ENCODE results near the gene DYNC1I1. TPM values are rescaled to one million over a fixed set of nuclear protein-coding genes. Genes with fewer than 3 reads are reported as not detected.

The DYNC1I1 gene
- total RNA-seq, 3 donors from 2014 or later = 0.41 to 42.6 (median 1.5) TPM

GRCh38 chr7:96009148-96009547, 236.8 kb downstream of the DYNC1I1 start:
- no peaks in the 10 kb centered on the region for H3K4me1 ChIP-seq (ENCODE audit: low read depth)
- H3K9me3 ChIP-seq = no peaks in the 10 kb centered on the region
- ATAC-seq = no peak
- TF ChIP-seq CTCF (IDR thresholded peaks at IDR 0.05) = no peak
- intact Hi-C loops (cut with DNase I, micrococcal nuclease) = no loop called here
- H3K36me3 ChIP-seq (ENCODE audit: low read depth) = no peaks in the 10 kb centered on the region
- no peak overlapping the region for H3K4me3 ChIP-seq
- no peak for DNase-seq

- DNase-seq (no peak), ATAC-seq (no peak)
- no peaks in the 10 kb centered on the region for H3K9me3 ChIP-seq
- H3K36me3 ChIP-seq (ENCODE audit: low read depth) = no peaks in the 10 kb centered on the region
- no peak overlapping the region for H3K4me3 ChIP-seq
- no peak for TF ChIP-seq CTCF (IDR thresholded peaks at IDR 0.05)
- H3K4me1 ChIP-seq (ENCODE audit: low read depth) = no peaks in the 10 kb centered on the region
- intact Hi-C loops (cut with DNase I, micrococcal nuclease) = no loop called here
Observed at GRCh38 chr7:96013836-96014235, 241.5 kb downstream of the DYNC1I1 start.

- H3K9me3 ChIP-seq = no peaks in the 10 kb centered on the region
- no peak for TF ChIP-seq CTCF (IDR thresholded peaks at IDR 0.05)
- intact Hi-C loops (cut with DNase I, micrococcal nuclease) = no loop called here
- DNase-seq (no peak), ATAC-seq (no peak)
- no peaks in the 10 kb centered on the region for H3K4me1 ChIP-seq (ENCODE audit: low read depth)
- no peak overlapping the region for H3K4me3 ChIP-seq
- H3K36me3 ChIP-seq (ENCODE audit: low read depth) = no peaks in the 10 kb centered on the region
Observed at GRCh38 chr7:96014617-96015016, 242.3 kb downstream of the DYNC1I1 start.

DNA sequence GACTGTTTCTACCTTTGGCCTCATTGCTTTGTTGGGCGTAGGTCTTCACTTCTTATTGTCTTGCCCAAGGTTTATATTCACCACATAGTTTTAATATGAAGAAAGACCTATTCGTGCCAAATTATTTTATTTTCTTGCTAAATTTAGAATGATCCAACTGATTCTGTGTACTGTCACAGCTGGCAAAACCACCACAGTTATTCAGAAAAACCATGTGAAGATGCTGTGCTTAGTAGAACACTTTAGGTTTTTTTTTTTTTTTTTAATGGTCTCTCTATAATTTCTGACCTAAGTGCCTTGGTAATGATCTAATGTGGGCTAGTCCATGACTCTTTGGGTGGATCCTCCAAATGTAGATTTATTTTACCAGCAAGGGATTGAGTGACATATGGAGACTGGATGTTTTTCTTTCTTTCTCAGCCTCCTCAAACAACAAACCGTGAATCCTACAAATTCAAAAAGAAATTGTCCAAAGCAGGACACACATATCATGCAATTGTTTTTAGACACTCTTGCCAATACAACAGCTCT, 243.8 kb downstream of the DYNC1I1 start:
- DNase-seq (no peak), ATAC-seq (no peak)
- TF ChIP-seq CTCF (IDR thresholded peaks at IDR 0.05) = no peak
- no peaks in the 10 kb centered on the region for H3K4me1 ChIP-seq (ENCODE audit: low read depth)
- no peaks in the 10 kb centered on the region for H3K9me3 ChIP-seq
- intact Hi-C loops (cut with DNase I, micrococcal nuclease) = no loop called here
- no peak overlapping the region for H3K4me3 ChIP-seq
- no peaks in the 10 kb centered on the region for H3K36me3 ChIP-seq (ENCODE audit: low read depth)

DNA sequence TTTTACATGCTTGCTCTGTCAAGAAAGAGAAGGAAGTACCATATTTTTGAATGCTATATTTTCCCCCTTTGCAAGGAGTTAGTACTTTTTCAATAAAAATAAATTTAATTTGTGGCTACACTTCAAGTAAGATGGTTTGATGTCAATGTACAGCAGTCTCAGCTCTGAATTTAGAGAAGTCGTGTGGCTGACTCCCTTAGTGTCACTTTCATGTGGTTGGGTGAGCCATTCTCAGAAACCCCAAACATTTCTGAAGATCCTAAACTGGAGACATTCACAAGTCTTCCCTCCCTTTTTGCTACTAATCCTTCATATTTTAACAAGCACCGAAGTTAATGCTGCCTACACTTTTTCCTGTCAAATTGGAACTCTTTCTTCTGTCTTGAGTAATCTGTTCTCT, 244.4 kb downstream of the DYNC1I1 start:
- Histone ChIP-seq H3K4me3 (no peak overlapping the region), H3K9me3 (no peaks in the 10 kb centered on the region), H3K36me3 (ENCODE audit: low read depth) (no peaks in the 10 kb centered on the region), H3K4me1 (ENCODE audit: low read depth) (no peaks in the 10 kb centered on the region)
- TF ChIP-seq CTCF (IDR thresholded peaks at IDR 0.05) = no peak
- intact Hi-C loops (cut with DNase I, micrococcal nuclease) = no loop called here
- ATAC-seq (no peak), DNase-seq (no peak)

DNA sequence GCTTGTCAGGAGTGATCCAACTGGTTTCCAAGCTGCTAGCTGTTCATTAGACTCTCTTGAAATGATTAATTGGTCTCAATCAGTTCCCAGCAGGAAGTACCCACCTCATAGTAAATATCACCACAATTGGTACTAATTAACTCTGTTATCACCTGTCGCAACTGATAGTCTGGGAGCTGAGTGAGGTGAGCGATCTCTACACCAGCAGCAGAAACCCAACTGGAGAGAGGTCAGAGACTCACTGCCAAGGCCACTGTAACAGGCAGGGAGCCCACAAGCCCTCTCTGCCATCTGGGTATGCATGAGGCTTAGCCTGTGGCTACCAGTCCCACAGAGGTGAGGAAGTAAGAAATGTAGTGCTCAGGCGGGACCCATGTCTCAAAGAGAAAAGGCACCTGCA, 245.5 kb downstream of the DYNC1I1 start:
- Histone ChIP-seq H3K4me3 (no peak overlapping the region), H3K36me3 (ENCODE audit: low read depth) (no peaks in the 10 kb centered on the region), H3K9me3 (no peaks in the 10 kb centered on the region), H3K4me1 (ENCODE audit: low read depth) (no peaks in the 10 kb centered on the region)
- TF ChIP-seq CTCF (IDR thresholded peaks at IDR 0.05) = no peak
- DNase-seq (no peak), ATAC-seq (no peak)
- intact Hi-C loops (cut with DNase I, micrococcal nuclease) = no loop called here

Measured in mucosa of descending colon (tissue), 3 donors.